K562 (cell line): ENCODE data around the gene ZNF853. TPM values are rescaled to one million over a fixed set of nuclear protein-coding genes. Genes with fewer than 3 reads are reported as not detected.

Experiments used
- ATAC-seq: fragments of 200-7000 bp; cut with Tn5 transposase; 3 replicates; pipeline ENCODE4 v1.9.1; 2020; ENCODE audit warnings: moderate library complexity
- BruUV-seq: library from RNA; stranded (reverse); fragments of 400-500 nt; replicated peaks from 2 replicates; lab custom pipeline; 2021; lab: Mats Ljungman, UMichigan
- CTCF ChIA-PET: fragments of 300-600 bp; formaldehyde crosslinking; extraction: SDS; loops from one replicate; lab custom pipeline; 2021; ENCODE audit warnings: low intra/inter-chr PET ratio; lab: Yijun Ruan, JAX
- POLR2A ChIA-PET: fragments of 300-600, 350-650 bp; sonication (Branson Sonifier 250); formaldehyde crosslinking; extraction: SDS; loops from one replicate; lab custom pipeline; 2021; ENCODE audit warnings: antibody characterized with exemption, inconsistent platforms; lab: Yijun Ruan, JAX
- DNase-seq, 4 experiments: peaks; one replicate each; pipeline versions ENCODE4 v3.0.0 to v3.0.0-alpha.2; 2011 to 2018; ENCODE audit warnings: low spot score in 3 of 4, mixed read lengths in 3 of 4; ENCODE audit errors: extremely low read depth in 1 of 4
- FAIRE-seq: peaks from 2 replicates; lab custom pipeline; 2011; peaks lifted over from hg19 to GRCh38; lab: Jason Lieb, UNC
- H2AFZ ChIP-seq: 2 replicates; pipeline ENCODE4 v1.6.0; 2011; ENCODE audit warnings: low read depth, low read length, control low read depth, inconsistent platforms
- H3K27ac ChIP-seq: fragments of 200-600 bp; 3 replicates; pipeline ENCODE4 v1.8.0; 2011; ENCODE audit warnings: low read depth, mild to moderate bottlenecking, control low read depth, inconsistent platforms, low read length, moderate library complexity, mixed read lengths; ENCODE audit errors: extremely low read depth
- H3K27me3 ChIP-seq, 2 experiments: fragments of 300-600 bp in 1 of 2; 2 replicates in 1 of 2; 3 replicates in 1 of 2; pipeline versions ENCODE4 v1.6.0 to v1.8.0; 2011; ENCODE audit warnings: inconsistent platforms in 2 of 2, low read length in 2 of 2, mild to moderate bottlenecking in 1 of 2, mixed read lengths in 1 of 2, moderate library complexity in 1 of 2; ENCODE audit not compliant: control insufficient read depth in 2 of 2, insufficient read depth in 2 of 2
- H3K36me3 ChIP-seq: fragments of 300-600 bp; 3 replicates; pipeline ENCODE4 v1.8.0; 2011; ENCODE audit warnings: mild to moderate bottlenecking, low read length, inconsistent platforms; ENCODE audit not compliant: control insufficient read depth, insufficient read depth
- H3K4me1 ChIP-seq, 2 experiments: fragments of 200-600 bp in 1 of 2; replicated peaks in 1 of 2; 2 replicates in 1 of 2; 3 replicates in 1 of 2; pipeline versions ENCODE4 v1.5.1 to v1.8.0; 2011; ENCODE audit warnings: inconsistent platforms in 2 of 2, low read length in 2 of 2, mild to moderate bottlenecking in 1 of 2, mixed read lengths in 1 of 2, moderate library complexity in 1 of 2; ENCODE audit not compliant: control insufficient read depth in 2 of 2, insufficient read depth in 2 of 2
- H3K4me2 ChIP-seq: 2 replicates; pipeline ENCODE4 v1.6.1; 2011; ENCODE audit warnings: low read length, control low read depth, inconsistent platforms, mixed read lengths; ENCODE audit not compliant: insufficient read depth
- H3K4me3 ChIP-seq: fragments of 200-600 bp; sonication (generic), shearing (Covaris generic); 2 replicates; pipeline ENCODE4 v1.5.1; 2016; ENCODE audit warnings: control low read depth, inconsistent platforms
- H3K79me2 ChIP-seq: fragments of 200-600 bp; 3 replicates; pipeline ENCODE4 v1.8.0; 2011; ENCODE audit warnings: low read length, inconsistent platforms; ENCODE audit not compliant: control insufficient read depth, insufficient read depth
- H3K9ac ChIP-seq, 2 experiments: 2 replicates each; pipeline versions ENCODE4 v1.6.0 to v1.6.1; 2011; ENCODE audit warnings: low read depth in 2 of 2, low read length in 2 of 2, control low read depth in 1 of 2, inconsistent platforms in 1 of 2, mild to moderate bottlenecking in 1 of 2, mixed read lengths in 1 of 2; ENCODE audit not compliant: insufficient read depth in 1 of 2
- H3K9me1 ChIP-seq: one replicate; pipeline ENCODE4 v1.6.0; 2011; ENCODE audit warnings: inconsistent platforms, mild to moderate bottlenecking, low read length, moderate library complexity; ENCODE audit not compliant: control insufficient read depth, insufficient read depth
- H3K9me3 ChIP-seq: replicated peaks from 2 replicates; pipeline ENCODE4 v1.5.1; 2011; ENCODE audit warnings: low read depth, low read length, inconsistent platforms; ENCODE audit not compliant: control insufficient read depth, insufficient read depth
- H4K20me1 ChIP-seq: replicated peaks from 2 replicates; pipeline ENCODE4 v1.6.1; 2011; ENCODE audit warnings: low read length, inconsistent platforms, mixed read lengths; ENCODE audit not compliant: control insufficient read depth, insufficient read depth
- ARHGAP35 ChIP-seq: fragments of 450-650 bp; IDR thresholded peaks from 2 replicates; pipeline ENCODE4 v1.6.1; 2018; ENCODE audit not compliant: partially characterized antibody
- CBFB ChIP-seq: sonication (generic); formaldehyde crosslinking; IDR thresholded peaks from 2 replicates; pipeline ENCODE4 v1.4.0; 2020; ENCODE audit warnings: mild to moderate bottlenecking, missing genetic modification reagents
- GTF2F1 ChIP-seq: IDR thresholded peaks from 2 replicates; pipeline ENCODE4 v1.6.1; 2011; ENCODE audit warnings: low read depth, low read length, improper control_type of control experiment
- HNRNPL ChIP-seq: fragments of 200-400 bp; formaldehyde crosslinking; IDR thresholded peaks from 2 replicates; pipeline ENCODE4 v1.6.1; 2017; ENCODE audit warnings: low read depth, mild to moderate bottlenecking, low read length
- JUND ChIP-seq, 2 experiments: IDR thresholded peaks; 2 replicates in 1 of 2; 3 replicates in 1 of 2; pipeline ENCODE4 v1.6.1; 2011; ENCODE audit warnings: borderline replicate concordance in 2 of 2, low read depth in 2 of 2, low read length in 2 of 2, improper control_type of control experiment in 1 of 2, missing biosample characterization in 1 of 2, missing genetic modification characterization in 1 of 2, missing genetic modification reagents in 1 of 2
- POLR2B ChIP-seq: fragments of 450-650 bp; IDR thresholded peaks from 2 replicates; pipeline ENCODE4 v1.6.1; 2018; ENCODE audit warnings: low read depth; ENCODE audit not compliant: partially characterized antibody
- POLR2G ChIP-seq: fragments of 200-400 bp; formaldehyde crosslinking; IDR thresholded peaks from 2 replicates; pipeline ENCODE4 v1.6.1; 2017; ENCODE audit warnings: low read depth, mild to moderate bottlenecking, antibody characterized with exemption, low read length, moderate library complexity
- PURB ChIP-seq: sonication (generic); formaldehyde crosslinking; IDR thresholded peaks from 2 replicates; pipeline ENCODE4 v1.9.0; 2021; ENCODE audit warnings: low read depth, mild to moderate bottlenecking, missing genetic modification reagents
- RCOR1 ChIP-seq, 2 experiments: IDR thresholded peaks; 2 replicates each; pipeline ENCODE4 v1.6.1; 2012; ENCODE audit warnings: low read depth in 2 of 2, low read length in 2 of 2, borderline replicate concordance in 1 of 2, improper control_type of control experiment in 1 of 2
- RNF2 ChIP-seq: sonication (generic); IDR thresholded peaks from 2 replicates; pipeline ENCODE4 v1.6.1; 2016
- SREBF1 ChIP-seq: fragments of 150-350 bp; IDR thresholded peaks from 2 replicates; pipeline ENCODE4 v1.6.1; 2014; ENCODE audit warnings: antibody characterized with exemption, low read depth, low read length, borderline replicate concordance
- SREBF2 ChIP-seq: sonication (generic); formaldehyde crosslinking; IDR thresholded peaks from 2 replicates; pipeline ENCODE4 v1.4.0; 2020; ENCODE audit warnings: mild to moderate bottlenecking, missing genetic modification reagents
- ZC3H4 ChIP-seq: sonication (generic); formaldehyde crosslinking; IDR thresholded peaks from 2 replicates; pipeline ENCODE4 v1.9.0; 2021; ENCODE audit warnings: missing genetic modification reagents, borderline replicate concordance
- ZNF12 ChIP-seq: sonication (generic); formaldehyde crosslinking; IDR thresholded peaks from 2 replicates; pipeline ENCODE4 v1.4.0; 2020; ENCODE audit warnings: mild to moderate bottlenecking, missing genetic modification reagents
- ZSCAN32 ChIP-seq: fragments of 450-650 bp; formaldehyde crosslinking; IDR thresholded peaks from 2 replicates; pipeline ENCODE4 v1.4.0; 2020; ENCODE audit warnings: mild to moderate bottlenecking, moderate library complexity
- WGBS: fragments of 100-300 bp; shearing (Covaris generic); methylation state at CpG from one replicate; pipeline ENCODE4 v1.1.6; 2016; ENCODE audit warnings: low coverage, mixed read lengths; ENCODE audit not compliant: insufficient coverage; ENCODE audit errors: missing lambda C conversion rate; 5-methylcytosine and 5-hydroxymethylcytosine counted together
- in situ Hi-C: fragments of 300-500 bp; cut with MboI; formaldehyde crosslinking; loops from 4 replicates; pipeline ENCODE4 v1.15.0; 2018; ENCODE audit warnings: inconsistent platforms, mixed read lengths
- intact Hi-C: fragments of 100-400 bp; cut with micrococcal nuclease; formaldehyde crosslinking; loops from 2 replicates; pipeline ENCODE4 v1.14.2; 2022
- polyA plus RNA-seq, 8 experiments: library from polyadenylated mRNA; depleted of rRNA in 4 of 8; stranded (reverse) in 5 of 8; unstranded in 3 of 8; fragments of >200 nt; fragmentation: Nextera tagmentation in 2 of 8; fragmentation: Illumina TruSeq in 1 of 8; extraction: Ambion mirVana in 2 of 8; extraction: Trizol in 1 of 8; gene quantifications; 2 replicates each; pipeline versions ENCODE4 v1.2.1 to v1.2.3, GENCODE V29; 2011 to 2014; ENCODE audit warnings: inconsistent platforms in 1 of 8, missing spikeins in 1 of 8
- total RNA-seq, 7 experiments: library from RNA; depleted of rRNA in 6 of 7; stranded (reverse); fragments of >200 nt in 6 of 7; fragmentation: Illumina TruSeq in 2 of 7; extraction: Trizol in 2 of 7; gene quantifications; 2 replicates each; pipeline versions ENCODE4 v1.2.1 to v1.2.3, GENCODE V29; 2011 to 2021; ENCODE audit warnings: low replicate concordance in 1 of 7
- TF ChIP-seq, protein P1 (sequence below): fragments of 150-350 bp; conservative IDR thresholded peaks from 2 replicates; pipeline ENCODE4 v1.6.1; 2014; ENCODE audit warnings: low read length
- TF ChIP-seq, protein P2 (sequence below): IDR thresholded peaks from 2 replicates; pipeline ENCODE4 v1.6.1; 2011; ENCODE audit not compliant: insufficient read length; ENCODE audit errors: extremely low read depth

The ZNF853 gene
- total and polyA plus RNA-seq, 9 of the 15 experiments (the other 6 are each of a cell fraction or from before 2014, with no cell fraction given) = 0.03 TPM; not detected in 8

DNA sequence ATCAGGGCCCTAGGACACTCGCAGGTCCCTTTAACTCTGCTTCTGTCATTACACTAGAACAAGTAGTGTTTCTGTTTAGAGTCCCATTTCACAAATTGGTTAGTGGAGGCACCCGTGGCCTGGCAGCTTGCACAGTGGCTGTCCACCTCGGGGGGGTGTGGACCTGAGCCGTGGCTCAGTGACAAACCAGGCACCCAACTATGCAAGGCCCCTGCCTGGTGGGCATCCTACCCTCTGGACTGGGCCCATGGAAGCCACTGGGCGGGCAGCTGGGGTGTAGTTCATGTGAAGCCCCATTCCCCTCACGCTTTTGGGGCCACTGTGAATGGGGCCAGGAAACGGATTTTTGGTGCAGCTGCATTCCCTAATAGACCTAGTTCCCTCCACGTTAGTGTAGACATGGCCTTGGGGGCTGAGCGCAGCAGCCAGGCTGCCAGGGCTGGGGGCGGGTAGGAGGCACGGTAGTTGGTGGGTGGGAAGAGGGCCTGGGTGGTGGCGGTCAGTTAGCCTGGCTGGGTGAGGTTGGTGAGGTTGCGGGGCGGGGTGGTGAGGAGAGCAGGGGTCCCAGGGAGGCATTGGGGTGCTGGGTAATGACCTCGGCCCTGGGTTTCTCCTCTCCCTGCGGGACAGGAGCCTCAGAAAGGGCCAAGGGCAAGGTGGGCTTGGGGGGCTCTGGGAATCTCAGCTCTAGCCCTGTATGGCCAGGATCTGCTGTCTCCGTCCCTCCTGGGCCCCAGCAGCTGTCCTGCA, 40.4 kb downstream of the ZNF853 start:
- Histone ChIP-seq H3K27me3 (peaks cover 0 to 5% of the 10 kb centered on the region in 2 experiments; a peak in 1 of 5 replicates), H3K4me2 (no peak overlapping the region), H3K36me3 (peaks cover 32% of the 10 kb centered on the region; the same call in 2 of the 3 replicates), H3K79me2 (no peaks in the 10 kb centered on the region), H4K20me1 (no peaks in the 10 kb centered on the region), H3K4me3 (no peak overlapping the region), H3K9ac (peak overlapping the region in 1 of 2 experiments; percentile 20; a peak in 1 of 4 replicates), H3K27ac (no peak overlapping the region), H3K9me3 (peaks cover 6% of the 10 kb centered on the region; the same call in 1 of the 2 replicates), H2AFZ (no peak overlapping the region), H3K9me1 (no peaks in the 10 kb centered on the region), H3K4me1 (peaks cover 0 to 6% of the 10 kb centered on the region in 2 experiments; a peak in 2 of 5 replicates)
- POLR2A ChIA-PET = no interaction called here
- in situ Hi-C loops (no loop called here), intact Hi-C loops (no loop called here)
- BruUV-seq = no TSS peak
- WGBS = 86% methylated on average over 10 of the region's 17 CpGs
- CTCF ChIA-PET = no interaction called here
- ATAC-seq (no peak; the same call in 2 of the 3 replicates), DNase-seq (peak in 1 of 4 experiments; percentile 13), FAIRE-seq (no peak)
- TF ChIP-seq ZNF12 (CRISPR knock-in tag) (no peak), CBFB (CRISPR knock-in tag) (no peak), ARHGAP35 (no peak), POLR2B (peak; percentile 16), HNRNPL (no peak), SREBF2 (CRISPR knock-in tag) (no peak), JUND (IDR thresholded peaks at IDR 0.05; ENCODE audit: borderline replicate concordance, low read depth, low read length) (no peak), JUND (tag; IDR thresholded peaks at IDR 0.05; ENCODE audit: borderline replicate concordance, low read depth, low read length) (no peak), RCOR1 (IDR thresholded peaks at IDR 0.05; ENCODE audit: borderline replicate concordance in 1 of 2, low read depth in 2 of 2, low read length in 2 of 2) (no peak), SREBF1 (no peak), GTF2F1 (no peak), ZSCAN32 (CRISPR knock-in tag) (no peak), POLR2G (peak; percentile 54), PURB (no peak), RNF2 (no peak), ZC3H4 (CRISPR knock-in tag) (no peak)
- TF ChIP-seq, protein P1, sequence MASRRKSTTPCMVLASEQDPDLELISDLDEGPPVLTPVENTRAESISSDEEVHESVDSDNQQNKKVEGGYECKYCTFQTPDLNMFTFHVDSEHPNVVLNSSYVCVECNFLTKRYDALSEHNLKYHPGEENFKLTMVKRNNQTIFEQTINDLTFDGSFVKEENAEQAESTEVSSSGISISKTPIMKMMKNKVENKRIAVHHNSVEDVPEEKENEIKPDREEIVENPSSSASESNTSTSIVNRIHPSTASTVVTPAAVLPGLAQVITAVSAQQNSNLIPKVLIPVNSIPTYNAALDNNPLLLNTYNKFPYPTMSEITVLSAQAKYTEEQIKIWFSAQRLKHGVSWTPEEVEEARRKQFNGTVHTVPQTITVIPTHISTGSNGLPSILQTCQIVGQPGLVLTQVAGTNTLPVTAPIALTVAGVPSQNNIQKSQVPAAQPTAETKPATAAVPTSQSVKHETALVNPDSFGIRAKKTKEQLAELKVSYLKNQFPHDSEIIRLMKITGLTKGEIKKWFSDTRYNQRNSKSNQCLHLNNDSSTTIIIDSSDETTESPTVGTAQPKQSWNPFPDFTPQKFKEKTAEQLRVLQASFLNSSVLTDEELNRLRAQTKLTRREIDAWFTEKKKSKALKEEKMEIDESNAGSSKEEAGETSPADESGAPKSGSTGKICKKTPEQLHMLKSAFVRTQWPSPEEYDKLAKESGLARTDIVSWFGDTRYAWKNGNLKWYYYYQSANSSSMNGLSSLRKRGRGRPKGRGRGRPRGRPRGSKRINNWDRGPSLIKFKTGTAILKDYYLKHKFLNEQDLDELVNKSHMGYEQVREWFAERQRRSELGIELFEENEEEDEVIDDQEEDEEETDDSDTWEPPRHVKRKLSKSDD = no peak
- TF ChIP-seq, protein P2, sequence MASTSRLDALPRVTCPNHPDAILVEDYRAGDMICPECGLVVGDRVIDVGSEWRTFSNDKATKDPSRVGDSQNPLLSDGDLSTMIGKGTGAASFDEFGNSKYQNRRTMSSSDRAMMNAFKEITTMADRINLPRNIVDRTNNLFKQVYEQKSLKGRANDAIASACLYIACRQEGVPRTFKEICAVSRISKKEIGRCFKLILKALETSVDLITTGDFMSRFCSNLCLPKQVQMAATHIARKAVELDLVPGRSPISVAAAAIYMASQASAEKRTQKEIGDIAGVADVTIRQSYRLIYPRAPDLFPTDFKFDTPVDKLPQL = no peak
